SK-N-SH treated with all-trans-retinoic acid at 6 μM for 48 hours (cell line): ENCODE measurements around the gene CCM2.

Experiments used
- ATAC-seq: fragments of 200-7000 bp; cut with Tn5 transposase; 3 replicates; pipeline ENCODE4 v1.9.1; 2020; ENCODE audit warnings: mild to moderate bottlenecking, moderate library complexity
- ARNTL ChIP-seq: fragments of 450-650 bp; formaldehyde crosslinking; IDR thresholded peaks from 2 replicates; pipeline ENCODE4 v1.5.0; 2020; ENCODE audit warnings: low read depth, mild to moderate bottlenecking, moderate library complexity, borderline replicate concordance
- CSDC2 ChIP-seq: fragments of 250-450 bp; sonication (Bioruptor Pico); IDR thresholded peaks from 2 replicates; pipeline ENCODE4 v1.5.0; 2020; ENCODE audit warnings: mild to moderate bottlenecking, moderate library complexity
- ESRRG ChIP-seq: fragments of 250-450 bp; sonication (Bioruptor Pico); IDR thresholded peaks from 2 replicates; pipeline ENCODE4 v1.6.1; 2021; ENCODE audit warnings: mild to moderate bottlenecking
- GLIS3 ChIP-seq: fragments of 250-450 bp; sonication (Bioruptor Pico); IDR thresholded peaks from 2 replicates; pipeline ENCODE4 v1.5.0; 2020; ENCODE audit warnings: mild to moderate bottlenecking, moderate library complexity
- ISL1 ChIP-seq: fragments of 250-450 bp; sonication (Bioruptor Pico); IDR thresholded peaks from 2 replicates; pipeline ENCODE4 v2.1.2; 2022; ENCODE audit warnings: mild to moderate bottlenecking, moderate library complexity
- OSR1 ChIP-seq: fragments of 250-450 bp; sonication (Bioruptor Pico); IDR thresholded peaks from 2 replicates; pipeline ENCODE4 v1.8.0; 2022; ENCODE audit warnings: moderate library complexity, mild to moderate bottlenecking, inconsistent platforms
- RARB ChIP-seq: fragments of 250-450 bp; sonication (Bioruptor Pico); IDR thresholded peaks from 2 replicates; pipeline ENCODE4 v1.8.0; 2021; ENCODE audit warnings: mild to moderate bottlenecking, moderate library complexity
- SNAI2 ChIP-seq: fragments of 250-450 bp; sonication (Bioruptor Pico); IDR thresholded peaks from 2 replicates; pipeline ENCODE4 v1.5.0; 2020; ENCODE audit warnings: mild to moderate bottlenecking, moderate library complexity
- TCF4 ChIP-seq: fragments of 250-450 bp; sonication (Bioruptor Pico); IDR thresholded peaks from 2 replicates; pipeline ENCODE4 v1.8.0; 2021; ENCODE audit warnings: mild to moderate bottlenecking, moderate library complexity, borderline replicate concordance
- TOX ChIP-seq: fragments of 250-450 bp; sonication (Bioruptor Pico); IDR thresholded peaks from 2 replicates; pipeline ENCODE4 v1.8.0; 2021; ENCODE audit warnings: mild to moderate bottlenecking, moderate library complexity, borderline replicate concordance
- ZC3H10 ChIP-seq: fragments of 250-450 bp; sonication (Bioruptor Pico); IDR thresholded peaks from 2 replicates; pipeline ENCODE4 v1.5.1; 2021; ENCODE audit warnings: mild to moderate bottlenecking, moderate library complexity
- ZFP3 ChIP-seq: fragments of 250-450 bp; sonication (Bioruptor Pico); IDR thresholded peaks from 2 replicates; pipeline ENCODE4 v1.5.0; 2020; ENCODE audit warnings: mild to moderate bottlenecking, moderate library complexity
- ZFP30 ChIP-seq: fragments of 450-650 bp; formaldehyde crosslinking; IDR thresholded peaks from 2 replicates; pipeline ENCODE4 v1.5.0; 2022; ENCODE audit warnings: mild to moderate bottlenecking, moderate library complexity
- ZNF70 ChIP-seq: fragments of 450-650 bp; formaldehyde crosslinking; IDR thresholded peaks from 2 replicates; pipeline ENCODE4 v1.5.0; 2020; ENCODE audit warnings: mild to moderate bottlenecking, moderate library complexity
- ZNF8 ChIP-seq: fragments of 450-650 bp; formaldehyde crosslinking; IDR thresholded peaks from 2 replicates; pipeline ENCODE4 v1.5.0; 2020; ENCODE audit warnings: mild to moderate bottlenecking, moderate library complexity
- TF ChIP-seq, protein P1 (sequence below): fragments of 250-450 bp; sonication (Bioruptor Pico); IDR thresholded peaks from 2 replicates; pipeline ENCODE4 v1.5.1; 2021; ENCODE audit warnings: mild to moderate bottlenecking, moderate library complexity
- TF ChIP-seq, protein P2 (sequence below): fragments of 250-450 bp; sonication (Bioruptor Pico); IDR thresholded peaks from 2 replicates; pipeline ENCODE4 v1.8.0; 2021; ENCODE audit warnings: low read depth, mild to moderate bottlenecking, moderate library complexity, borderline replicate concordance
- TF ChIP-seq, protein P3 (sequence below): fragments of 250-450 bp; sonication (Bioruptor Pico); IDR thresholded peaks from 2 replicates; pipeline ENCODE4 v1.5.0; 2020; ENCODE audit warnings: mild to moderate bottlenecking, moderate library complexity
- TF ChIP-seq, protein P4 (sequence below): fragments of 250-450 bp; sonication (Bioruptor Pico); IDR thresholded peaks from 2 replicates; pipeline ENCODE4 v1.8.0; 2020; ENCODE audit warnings: mild to moderate bottlenecking, moderate library complexity, borderline replicate concordance

Gene CCM2

DNA sequence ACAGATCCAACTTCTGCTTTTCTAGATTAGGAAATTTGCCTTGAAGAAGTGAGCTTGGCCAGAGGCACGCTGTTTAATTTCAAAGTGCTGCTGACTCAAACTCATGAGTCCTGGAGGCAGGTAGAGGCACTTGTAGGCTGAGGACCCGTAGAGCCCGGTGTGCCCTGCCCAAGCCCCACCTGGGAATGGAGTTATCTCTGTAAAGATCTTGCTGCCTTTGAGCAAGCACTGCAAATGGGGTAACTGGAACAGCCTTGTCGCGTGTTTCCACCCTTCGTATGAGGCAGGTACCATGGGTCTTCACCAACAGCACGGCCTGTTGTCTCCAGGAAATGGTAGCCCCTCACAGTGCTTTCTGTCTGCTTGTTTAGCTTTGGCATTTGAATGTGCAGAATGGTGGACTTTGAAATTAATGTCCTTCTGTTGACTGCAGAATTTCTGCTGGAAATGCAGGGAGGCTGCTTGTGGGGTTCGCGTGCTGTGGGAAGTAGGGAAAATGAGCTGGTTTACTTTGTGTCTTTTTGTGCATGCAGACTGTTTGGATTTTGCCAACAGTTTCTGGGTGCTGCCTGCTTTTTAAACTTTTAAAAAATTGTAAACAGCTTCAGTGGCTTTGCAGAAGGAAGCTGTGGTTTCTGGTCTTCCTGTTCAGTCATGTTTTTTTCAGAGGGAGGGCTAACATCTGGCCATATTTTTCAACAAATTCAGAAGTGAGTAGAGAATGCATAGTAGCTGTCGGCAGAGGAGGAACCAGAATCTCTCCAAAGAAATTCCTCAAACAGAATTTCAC, 27.2 kb downstream of the CCM2 start:
- no peak for ATAC-seq
- TF ChIP-seq, protein P1, sequence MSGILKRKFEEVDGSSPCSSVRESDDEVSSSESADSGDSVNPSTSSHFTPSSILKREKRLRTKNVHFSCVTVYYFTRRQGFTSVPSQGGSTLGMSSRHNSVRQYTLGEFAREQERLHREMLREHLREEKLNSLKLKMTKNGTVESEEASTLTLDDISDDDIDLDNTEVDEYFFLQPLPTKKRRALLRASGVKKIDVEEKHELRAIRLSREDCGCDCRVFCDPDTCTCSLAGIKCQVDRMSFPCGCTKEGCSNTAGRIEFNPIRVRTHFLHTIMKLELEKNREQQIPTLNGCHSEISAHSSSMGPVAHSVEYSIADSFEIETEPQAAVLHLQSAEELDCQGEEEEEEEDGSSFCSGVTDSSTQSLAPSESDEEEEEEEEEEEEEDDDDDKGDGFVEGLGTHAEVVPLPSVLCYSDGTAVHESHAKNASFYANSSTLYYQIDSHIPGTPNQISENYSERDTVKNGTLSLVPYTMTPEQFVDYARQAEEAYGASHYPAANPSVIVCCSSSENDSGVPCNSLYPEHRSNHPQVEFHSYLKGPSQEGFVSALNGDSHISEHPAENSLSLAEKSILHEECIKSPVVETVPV (CRISPR knock-in tag), result no peak
- TF ChIP-seq RARB (CRISPR knock-in tag) (no peak), ZNF70 (CRISPR knock-in tag) (no peak), TOX (CRISPR knock-in tag) (no peak), ISL1 (CRISPR knock-in tag) (no peak), ZFP3 (no peak), SNAI2 (CRISPR knock-in tag) (no peak), CSDC2 (CRISPR knock-in tag) (no peak), ZNF8 (CRISPR knock-in tag) (no peak), ZC3H10 (CRISPR knock-in tag) (no peak), ESRRG (CRISPR knock-in tag) (no peak), ARNTL (CRISPR knock-in tag) (no peak), OSR1 (CRISPR knock-in tag) (no peak), TCF4 (CRISPR knock-in tag) (no peak), GLIS3 (CRISPR knock-in tag) (no peak)
- TF ChIP-seq, protein P2, sequence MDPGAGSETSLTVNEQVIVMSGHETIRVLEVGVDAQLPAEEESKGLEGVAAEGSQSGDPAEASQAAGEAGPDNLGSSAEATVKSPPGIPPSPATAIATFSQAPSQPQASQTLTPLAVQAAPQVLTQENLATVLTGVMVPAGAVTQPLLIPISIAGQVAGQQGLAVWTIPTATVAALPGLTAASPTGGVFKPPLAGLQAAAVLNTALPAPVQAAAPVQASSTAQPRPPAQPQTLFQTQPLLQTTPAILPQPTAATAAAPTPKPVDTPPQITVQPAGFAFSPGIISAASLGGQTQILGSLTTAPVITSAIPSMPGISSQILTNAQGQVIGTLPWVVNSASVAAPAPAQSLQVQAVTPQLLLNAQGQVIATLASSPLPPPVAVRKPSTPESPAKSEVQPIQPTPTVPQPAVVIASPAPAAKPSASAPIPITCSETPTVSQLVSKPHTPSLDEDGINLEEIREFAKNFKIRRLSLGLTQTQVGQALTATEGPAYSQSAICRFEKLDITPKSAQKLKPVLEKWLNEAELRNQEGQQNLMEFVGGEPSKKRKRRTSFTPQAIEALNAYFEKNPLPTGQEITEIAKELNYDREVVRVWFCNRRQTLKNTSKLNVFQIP (CRISPR knock-in tag), result no peak

DNA sequence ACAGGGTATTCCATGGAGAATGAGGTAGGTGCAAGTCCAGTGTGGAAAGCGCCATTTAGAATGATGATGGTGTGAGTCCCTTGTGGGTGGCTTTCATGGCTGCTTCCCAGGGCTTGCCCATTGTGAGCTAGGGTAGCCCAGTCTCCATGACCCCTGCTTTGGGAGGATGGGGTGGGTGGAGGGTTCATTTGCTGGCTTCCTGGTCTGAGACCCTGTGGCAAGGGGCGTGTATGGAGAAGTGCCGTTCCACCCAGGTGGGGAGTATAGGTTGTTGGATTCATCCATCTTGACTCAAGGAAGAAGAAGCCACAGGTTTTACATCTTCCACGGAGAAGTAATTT, 27.7 kb downstream of the CCM2 start:
- TF ChIP-seq, protein P3, sequence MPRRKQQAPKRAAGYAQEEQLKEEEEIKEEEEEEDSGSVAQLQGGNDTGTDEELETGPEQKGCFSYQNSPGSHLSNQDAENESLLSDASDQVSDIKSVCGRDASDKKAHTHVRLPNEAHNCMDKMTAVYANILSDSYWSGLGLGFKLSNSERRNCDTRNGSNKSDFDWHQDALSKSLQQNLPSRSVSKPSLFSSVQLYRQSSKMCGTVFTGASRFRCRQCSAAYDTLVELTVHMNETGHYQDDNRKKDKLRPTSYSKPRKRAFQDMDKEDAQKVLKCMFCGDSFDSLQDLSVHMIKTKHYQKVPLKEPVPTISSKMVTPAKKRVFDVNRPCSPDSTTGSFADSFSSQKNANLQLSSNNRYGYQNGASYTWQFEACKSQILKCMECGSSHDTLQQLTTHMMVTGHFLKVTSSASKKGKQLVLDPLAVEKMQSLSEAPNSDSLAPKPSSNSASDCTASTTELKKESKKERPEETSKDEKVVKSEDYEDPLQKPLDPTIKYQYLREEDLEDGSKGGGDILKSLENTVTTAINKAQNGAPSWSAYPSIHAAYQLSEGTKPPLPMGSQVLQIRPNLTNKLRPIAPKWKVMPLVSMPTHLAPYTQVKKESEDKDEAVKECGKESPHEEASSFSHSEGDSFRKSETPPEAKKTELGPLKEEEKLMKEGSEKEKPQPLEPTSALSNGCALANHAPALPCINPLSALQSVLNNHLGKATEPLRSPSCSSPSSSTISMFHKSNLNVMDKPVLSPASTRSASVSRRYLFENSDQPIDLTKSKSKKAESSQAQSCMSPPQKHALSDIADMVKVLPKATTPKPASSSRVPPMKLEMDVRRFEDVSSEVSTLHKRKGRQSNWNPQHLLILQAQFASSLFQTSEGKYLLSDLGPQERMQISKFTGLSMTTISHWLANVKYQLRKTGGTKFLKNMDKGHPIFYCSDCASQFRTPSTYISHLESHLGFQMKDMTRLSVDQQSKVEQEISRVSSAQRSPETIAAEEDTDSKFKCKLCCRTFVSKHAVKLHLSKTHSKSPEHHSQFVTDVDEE (CRISPR knock-in tag), result no peak
- TF ChIP-seq ZNF70 (CRISPR knock-in tag) (no peak), ZFP30 (CRISPR knock-in tag) (no peak), ISL1 (CRISPR knock-in tag) (no peak)
- ATAC-seq, result no peak

DNA sequence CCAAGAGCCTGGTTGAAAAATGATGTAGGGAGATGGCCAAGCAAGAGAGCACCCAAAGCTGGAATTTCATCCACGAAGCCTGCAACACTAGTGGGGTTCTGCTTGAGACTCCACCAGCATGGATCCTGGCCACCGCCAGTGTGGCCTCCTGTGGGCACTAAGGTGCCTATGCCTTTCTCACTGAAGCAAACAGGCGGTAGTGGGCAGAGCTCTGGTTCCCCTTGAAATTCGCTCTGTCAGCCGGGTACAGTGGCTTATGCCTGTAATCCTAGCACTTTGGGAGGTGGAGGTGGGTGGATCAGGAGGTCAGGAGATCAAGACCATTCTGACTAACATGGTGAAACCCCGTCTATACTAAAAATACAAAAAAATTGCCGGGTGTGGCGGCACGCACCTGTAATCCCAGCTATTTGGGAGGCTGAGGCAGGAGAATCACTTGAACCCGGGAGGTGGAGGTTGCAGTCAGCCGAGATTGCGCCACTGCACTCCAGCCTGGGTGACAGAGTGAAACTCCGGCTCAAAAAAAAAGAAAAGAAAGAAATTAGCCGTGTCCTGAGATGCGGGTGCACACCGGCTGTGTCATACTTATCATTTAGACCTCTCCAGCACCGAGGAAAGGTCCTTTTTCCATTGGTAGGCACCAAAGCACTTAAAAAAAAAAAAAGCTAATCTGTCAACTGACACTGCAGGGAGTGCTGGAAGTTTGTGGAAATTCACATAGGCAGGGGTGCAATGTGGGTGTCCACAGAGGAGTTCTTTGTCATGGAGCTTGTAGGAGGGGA, 28.3 kb downstream of the CCM2 start:
- no peak for ATAC-seq
- TF ChIP-seq ZC3H10 (CRISPR knock-in tag) (no peak), CSDC2 (CRISPR knock-in tag) (no peak), ARNTL (CRISPR knock-in tag) (no peak)
- TF ChIP-seq, protein P1 (CRISPR knock-in tag), result no peak
- TF ChIP-seq, protein P4, sequence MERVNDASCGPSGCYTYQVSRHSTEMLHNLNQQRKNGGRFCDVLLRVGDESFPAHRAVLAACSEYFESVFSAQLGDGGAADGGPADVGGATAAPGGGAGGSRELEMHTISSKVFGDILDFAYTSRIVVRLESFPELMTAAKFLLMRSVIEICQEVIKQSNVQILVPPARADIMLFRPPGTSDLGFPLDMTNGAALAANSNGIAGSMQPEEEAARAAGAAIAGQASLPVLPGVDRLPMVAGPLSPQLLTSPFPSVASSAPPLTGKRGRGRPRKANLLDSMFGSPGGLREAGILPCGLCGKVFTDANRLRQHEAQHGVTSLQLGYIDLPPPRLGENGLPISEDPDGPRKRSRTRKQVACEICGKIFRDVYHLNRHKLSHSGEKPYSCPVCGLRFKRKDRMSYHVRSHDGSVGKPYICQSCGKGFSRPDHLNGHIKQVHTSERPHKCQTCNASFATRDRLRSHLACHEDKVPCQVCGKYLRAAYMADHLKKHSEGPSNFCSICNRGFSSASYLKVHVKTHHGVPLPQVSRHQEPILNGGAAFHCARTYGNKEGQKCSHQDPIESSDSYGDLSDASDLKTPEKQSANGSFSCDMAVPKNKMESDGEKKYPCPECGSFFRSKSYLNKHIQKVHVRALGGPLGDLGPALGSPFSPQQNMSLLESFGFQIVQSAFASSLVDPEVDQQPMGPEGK (CRISPR knock-in tag), result no peak
- TF ChIP-seq, protein P2 (CRISPR knock-in tag), result no peak
- TF ChIP-seq, all 23 proteins: peak for 0
